ENCODE results near the gene SINHCAF.
"Not testable (repeated sequence)": the region's sequence is repeated elsewhere in the genome, so short reads cannot be mapped to it uniquely, and the experiment has no call there.

The SINHCAF gene

GRCh38 chr12:31250179-31250578, 75.8 kb downstream of the SINHCAF start:
- no peaks in the 10 kb centered on the region for H4K20me1 ChIP-seq
- peaks cover 7 to 11% (median 10%) of the 10 kb centered on the region in 10 experiments for H3K4me1 ChIP-seq
- no peak for TF ChIP-seq Cebpa-rat (IDR thresholded peaks at IDR 0.05)
- H3K4me2 ChIP-seq = 0 out of 22 replicates have a peak overlapping the region, but pooled peaks of 1 of the 11 experiments have one; percentile 36
- H3K9ac ChIP-seq = no peak overlapping the region
- no peak overlapping the region for H3K4me3 ChIP-seq
- no peak overlapping the region for H3K27ac ChIP-seq
- no peaks in the 10 kb centered on the region for H3K36me3 ChIP-seq
- no peaks in the 10 kb centered on the region for H3K9me3 ChIP-seq (replicated peaks in 1 of 11)
- H3K27me3 ChIP-seq = no peaks in the 10 kb centered on the region

GRCh38 chr12:31249356-31249755, 76.6 kb downstream of the SINHCAF start:
- Histone ChIP-seq H4K20me1 (no peaks in the 10 kb centered on the region), H3K4me2 (peak overlapping the region; percentile 5 to 52 (median 36); a peak in 16 of 22 replicates), H3K36me3 (no peaks in the 10 kb centered on the region), H3K4me3 (no peak overlapping the region), H3K9ac (no peak overlapping the region; a peak in 1 of 22 replicates), H3K9me3 (replicated peaks in 1 of 11) (no peaks in the 10 kb centered on the region), H3K27ac (no peak overlapping the region), H3K27me3 (no peaks in the 10 kb centered on the region), H3K4me1 (peaks cover 7 to 11% (median 10%) of the 10 kb centered on the region in 10 experiments)
- TF ChIP-seq Cebpa-rat (IDR thresholded peaks at IDR 0.05) = no peak

- Histone ChIP-seq H3K27me3 (no peaks in the 10 kb centered on the region), H3K9ac (no peak overlapping the region), H3K9me3 (replicated peaks in 1 of 11) (no peaks in the 10 kb centered on the region), H4K20me1 (no peaks in the 10 kb centered on the region), H3K4me2 (peak overlapping the region in 10 of 11 experiments; percentile 5 to 52 (median 36); a peak in 11 of 22 replicates), H3K36me3 (no peaks in the 10 kb centered on the region), H3K4me1 (peaks cover 7 to 11% (median 10%) of the 10 kb centered on the region in 10 experiments), H3K27ac (no peak overlapping the region), H3K4me3 (no peak overlapping the region)
- 0 out of 22 replicates have a peak, but pooled peaks of 1 of the 11 experiments have one; percentile 31 for TF ChIP-seq Cebpa-rat (IDR thresholded peaks at IDR 0.05)
Measured at GRCh38 chr12:31248815-31249214, 77.1 kb downstream of the SINHCAF start.

- TF ChIP-seq Cebpa-rat (IDR thresholded peaks at IDR 0.05) = no peak
- no peaks in the 10 kb centered on the region for H4K20me1 ChIP-seq
- H3K9ac ChIP-seq = no peak overlapping the region
- H3K4me1 ChIP-seq = peaks cover 7 to 11% (median 10%) of the 10 kb centered on the region in 10 experiments
- no peaks in the 10 kb centered on the region for H3K36me3 ChIP-seq
- H3K9me3 ChIP-seq (replicated peaks in 1 of 11) = no peaks in the 10 kb centered on the region
- no peak overlapping the region for H3K27ac ChIP-seq
- no peak overlapping the region for H3K4me2 ChIP-seq
- H3K4me3 ChIP-seq = no peak overlapping the region
- H3K27me3 ChIP-seq = no peaks in the 10 kb centered on the region
Measured at GRCh38 chr12:31248337-31248736, 77.6 kb downstream of the SINHCAF start.

- Histone ChIP-seq H3K27me3 (no peaks in the 10 kb centered on the region), H3K9ac (no peak overlapping the region), H4K20me1 (no peaks in the 10 kb centered on the region), H3K9me3 (replicated peaks in 1 of 11) (no peaks in the 10 kb centered on the region), H3K36me3 (no peaks in the 10 kb centered on the region), H3K4me3 (no peak overlapping the region), H3K4me1 (peaks cover 7 to 11% (median 10%) of the 10 kb centered on the region in 10 experiments), H3K27ac (no peak overlapping the region), H3K4me2 (no peak overlapping the region)
- no peak for TF ChIP-seq Cebpa-rat (IDR thresholded peaks at IDR 0.05)
Measured at GRCh38 chr12:31246470-31246850, 79.5 kb downstream of the SINHCAF start.

GRCh38 chr12:31245822-31246469, 80.0 kb downstream of the SINHCAF start:
- no peak overlapping the region for H3K9ac ChIP-seq
- no peaks in the 10 kb centered on the region for H3K36me3 ChIP-seq
- no peaks in the 10 kb centered on the region for H3K27me3 ChIP-seq
- H3K4me2 ChIP-seq = no peak overlapping the region
- H4K20me1 ChIP-seq = no peaks in the 10 kb centered on the region
- H3K4me3 ChIP-seq = no peak overlapping the region
- no peaks in the 10 kb centered on the region for H3K9me3 ChIP-seq (replicated peaks in 1 of 11)
- no peak overlapping the region for H3K27ac ChIP-seq
- TF ChIP-seq Cebpa-rat (IDR thresholded peaks at IDR 0.05) = no peak
- peaks cover 7 to 11% (median 10%) of the 10 kb centered on the region in 10 experiments for H3K4me1 ChIP-seq

- H3K36me3 ChIP-seq; H3K4me2 ChIP-seq; H3K27ac ChIP-seq; H3K4me3 ChIP-seq; H3K9ac ChIP-seq; H3K4me1 ChIP-seq; H3K9me3 ChIP-seq (replicated peaks in 1 of 11); H4K20me1 ChIP-seq: not testable (repeated sequence)
- peaks cover 0 to 12% (median 5%) of the 10 kb centered on the region in 11 experiments; a peak in 4 of 22 replicates for H3K27me3 ChIP-seq
Measured at GRCh38 chr12:31242418-31242817, 83.5 kb downstream of the SINHCAF start.

- Histone ChIP-seq H3K4me3 (no peak overlapping the region), H3K4me1 (peaks cover 0 to 25% (median 11%) of the 10 kb centered on the region in 10 experiments; a peak in 15 of 20 replicates), H3K27me3 (peaks cover 0 to 19% (median 6%) of the 10 kb centered on the region in 11 experiments; a peak in 4 of 22 replicates), H4K20me1 (no peaks in the 10 kb centered on the region; a peak in 1 of 22 replicates), H3K27ac (no peak overlapping the region), H3K9ac (no peak overlapping the region), H3K9me3 (replicated peaks in 1 of 11) (no peaks in the 10 kb centered on the region), H3K36me3 (no peaks in the 10 kb centered on the region), H3K4me2 (peak overlapping the region in 9 of 11 experiments; percentile 1 to 60 (median 8); a peak in 4 of 22 replicates)
- no peak for TF ChIP-seq Cebpa-rat (IDR thresholded peaks at IDR 0.05)
Measured at GRCh38 chr12:31238764-31239387, 87.1 kb downstream of the SINHCAF start.

- Histone ChIP-seq H3K27me3 (peaks cover 0 to 19% (median 6%) of the 10 kb centered on the region in 11 experiments; a peak in 4 of 22 replicates), H3K4me2 (peak overlapping the region in 9 of 11 experiments; percentile 1 to 60 (median 8); a peak in 4 of 22 replicates), H3K4me1 (peaks cover 0 to 25% (median 11%) of the 10 kb centered on the region in 10 experiments; a peak in 15 of 20 replicates)
- H4K20me1 ChIP-seq; H3K36me3 ChIP-seq; H3K27ac ChIP-seq; H3K9ac ChIP-seq; H3K4me3 ChIP-seq; H3K9me3 ChIP-seq (replicated peaks in 1 of 11): not testable (repeated sequence)
Measured at GRCh38 chr12:31238333-31238732, 87.6 kb downstream of the SINHCAF start.

All from BLaER1 treated with 17β-estradiol and CSF1 and Interleukin-3, amounts not matched to agents 10 nM and 100 nM (cell line).